Measurements from ENCODE around the gene TRMT61B. TPM values are rescaled to one million over a fixed set of nuclear protein-coding genes. Genes with fewer than 3 reads are reported as not detected.

TRMT61B gene
- total RNA-seq, 1 experiment from 2014 or later = 26.1 TPM

DNA sequence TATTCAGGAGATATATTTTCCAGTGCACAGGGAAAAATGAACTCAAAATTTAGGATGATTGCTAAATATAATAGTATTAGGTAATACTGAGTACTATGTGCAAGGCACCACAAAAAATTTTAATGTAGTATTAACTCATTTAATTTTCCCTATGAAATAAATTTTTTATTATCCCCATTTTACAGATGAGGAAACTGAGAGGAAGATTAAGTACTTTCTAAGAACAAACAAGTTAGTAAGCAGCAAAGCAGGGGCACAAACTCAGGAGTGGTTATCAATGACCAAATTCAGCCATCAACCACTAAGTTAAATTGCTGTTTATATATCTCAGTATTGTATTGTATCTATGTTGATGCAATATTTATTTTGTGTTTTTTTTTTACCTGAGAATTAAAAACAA is 45.2 kb downstream of the TRMT61B start:
- H3K27me3 ChIP-seq (ENCODE audit: control insufficient read depth, insufficient read depth, low read length) = no peaks in the 10 kb centered on the region
- no peak for DNase-seq
- no peak overlapping the region for H3K4me3 ChIP-seq (ENCODE audit: insufficient read depth, low read depth, low read length)
- H3K36me3 ChIP-seq (replicated peaks; ENCODE audit: control insufficient read depth, insufficient read depth, low read length) = no peaks in the 10 kb centered on the region

DNA sequence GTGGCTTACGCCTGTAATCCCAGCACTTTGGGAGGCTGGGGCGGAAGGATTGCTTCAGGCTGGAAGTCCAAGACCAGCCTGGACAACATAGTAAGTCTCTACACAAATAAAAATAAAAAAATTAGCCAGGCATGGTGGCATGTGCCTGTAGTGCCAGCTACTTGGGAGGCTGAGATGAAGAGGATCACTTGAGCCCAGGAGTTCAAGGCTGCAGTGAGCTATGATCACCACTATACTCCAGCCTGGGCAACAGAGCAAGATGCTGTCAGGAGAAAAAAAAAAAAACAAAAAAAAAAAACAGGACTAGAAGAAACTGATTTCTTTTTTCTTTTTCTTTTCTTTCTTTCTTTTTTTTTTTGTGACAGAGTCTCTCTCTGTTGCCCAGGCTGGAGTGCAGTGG is 45.9 kb downstream of the TRMT61B start:
- Histone ChIP-seq H3K36me3 (replicated peaks; ENCODE audit: control insufficient read depth, insufficient read depth, low read length) (no peaks in the 10 kb centered on the region), H3K4me3 (ENCODE audit: insufficient read depth, low read depth, low read length) (no peak overlapping the region), H3K27me3 (ENCODE audit: control insufficient read depth, insufficient read depth, low read length) (no peaks in the 10 kb centered on the region)
- no peak for DNase-seq

DNA sequence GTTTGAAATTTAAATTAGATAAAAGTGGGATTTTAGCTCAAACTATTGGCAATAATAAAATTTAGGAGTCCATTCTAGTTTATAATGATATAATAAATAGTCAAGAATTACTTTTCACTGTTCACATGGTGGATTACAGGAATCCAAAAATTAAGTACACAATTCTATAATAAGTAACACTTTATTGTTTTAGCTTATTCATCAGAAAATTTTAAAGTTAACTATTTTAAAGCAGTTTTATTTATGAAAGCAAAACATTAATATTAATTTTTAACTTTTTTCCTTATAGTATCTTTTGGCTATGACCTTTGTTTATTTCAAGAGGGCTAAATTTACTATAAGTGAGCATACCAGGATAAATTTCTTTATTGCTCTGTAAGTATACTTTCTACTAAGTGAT is 48.1 kb downstream of the TRMT61B start:
- no peak for DNase-seq
- H3K4me3 ChIP-seq (ENCODE audit: insufficient read depth, low read depth, low read length) = no peak overlapping the region
- H3K27me3 ChIP-seq (ENCODE audit: control insufficient read depth, insufficient read depth, low read length) = no peaks in the 10 kb centered on the region
- no peaks in the 10 kb centered on the region for H3K36me3 ChIP-seq (replicated peaks; ENCODE audit: control insufficient read depth, insufficient read depth, low read length)

DNA sequence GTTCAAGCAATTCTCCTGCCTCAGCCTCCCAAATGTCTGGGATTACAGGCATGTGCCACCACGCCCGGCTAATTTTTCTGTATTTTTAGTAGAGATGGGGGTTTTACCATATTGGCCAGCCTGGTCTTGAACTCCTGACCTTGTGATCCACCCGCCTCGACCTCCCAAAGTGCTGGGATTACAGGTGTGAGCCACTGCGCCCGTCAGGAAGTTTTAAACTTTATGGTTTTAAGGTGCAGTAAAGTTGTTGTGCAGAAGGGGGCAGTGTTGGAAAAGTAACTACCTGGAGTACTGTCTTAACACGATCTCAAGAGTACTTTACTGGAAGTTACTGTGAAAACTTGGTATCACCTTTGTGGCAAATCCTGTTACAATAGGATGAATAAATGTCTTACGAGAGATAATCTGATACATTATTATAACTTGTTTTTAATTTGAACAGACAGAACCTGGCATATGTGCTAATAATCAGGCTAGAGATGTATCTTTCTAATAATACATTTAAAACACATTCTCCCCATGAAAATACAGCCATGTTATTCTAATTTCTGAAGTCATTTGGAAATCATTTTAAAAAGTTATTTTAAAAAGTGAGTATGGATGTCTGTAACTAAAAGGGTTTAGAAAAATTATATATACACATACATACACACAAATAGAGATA is 48.7 kb downstream of the TRMT61B start:
- peak; percentile 49 for DNase-seq
- Histone ChIP-seq H3K4me3 (ENCODE audit: insufficient read depth, low read depth, low read length) (no peak overlapping the region), H3K27me3 (ENCODE audit: control insufficient read depth, insufficient read depth, low read length) (no peaks in the 10 kb centered on the region), H3K36me3 (replicated peaks; ENCODE audit: control insufficient read depth, insufficient read depth, low read length) (no peaks in the 10 kb centered on the region)

DNA sequence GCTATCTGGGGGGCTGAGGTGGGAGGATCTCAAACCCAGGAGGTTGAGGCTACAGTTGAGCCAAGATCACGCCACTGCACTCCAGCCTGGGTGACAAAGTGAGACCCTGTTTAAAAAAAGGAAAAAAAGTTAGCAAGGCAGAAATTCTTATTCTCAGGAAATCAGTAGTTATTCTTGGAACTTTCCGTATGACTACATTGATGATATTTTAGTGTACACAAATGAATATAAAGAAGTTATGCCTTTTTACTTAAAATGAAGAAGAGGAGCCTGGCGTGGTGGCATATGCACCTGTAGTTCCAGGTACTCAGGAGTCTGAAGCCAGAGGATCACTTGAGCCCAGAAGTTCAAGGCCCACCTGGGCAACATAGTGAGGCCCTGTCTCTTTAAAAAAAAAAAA is 52.1 kb downstream of the TRMT61B start:
- no peak for DNase-seq
- H3K4me3 ChIP-seq (ENCODE audit: insufficient read depth, low read depth, low read length) = no peak overlapping the region
- H3K27me3 ChIP-seq (ENCODE audit: control insufficient read depth, insufficient read depth, low read length) = no peaks in the 10 kb centered on the region
- H3K36me3 ChIP-seq (replicated peaks; ENCODE audit: control insufficient read depth, insufficient read depth, low read length) = no peaks in the 10 kb centered on the region

DNA sequence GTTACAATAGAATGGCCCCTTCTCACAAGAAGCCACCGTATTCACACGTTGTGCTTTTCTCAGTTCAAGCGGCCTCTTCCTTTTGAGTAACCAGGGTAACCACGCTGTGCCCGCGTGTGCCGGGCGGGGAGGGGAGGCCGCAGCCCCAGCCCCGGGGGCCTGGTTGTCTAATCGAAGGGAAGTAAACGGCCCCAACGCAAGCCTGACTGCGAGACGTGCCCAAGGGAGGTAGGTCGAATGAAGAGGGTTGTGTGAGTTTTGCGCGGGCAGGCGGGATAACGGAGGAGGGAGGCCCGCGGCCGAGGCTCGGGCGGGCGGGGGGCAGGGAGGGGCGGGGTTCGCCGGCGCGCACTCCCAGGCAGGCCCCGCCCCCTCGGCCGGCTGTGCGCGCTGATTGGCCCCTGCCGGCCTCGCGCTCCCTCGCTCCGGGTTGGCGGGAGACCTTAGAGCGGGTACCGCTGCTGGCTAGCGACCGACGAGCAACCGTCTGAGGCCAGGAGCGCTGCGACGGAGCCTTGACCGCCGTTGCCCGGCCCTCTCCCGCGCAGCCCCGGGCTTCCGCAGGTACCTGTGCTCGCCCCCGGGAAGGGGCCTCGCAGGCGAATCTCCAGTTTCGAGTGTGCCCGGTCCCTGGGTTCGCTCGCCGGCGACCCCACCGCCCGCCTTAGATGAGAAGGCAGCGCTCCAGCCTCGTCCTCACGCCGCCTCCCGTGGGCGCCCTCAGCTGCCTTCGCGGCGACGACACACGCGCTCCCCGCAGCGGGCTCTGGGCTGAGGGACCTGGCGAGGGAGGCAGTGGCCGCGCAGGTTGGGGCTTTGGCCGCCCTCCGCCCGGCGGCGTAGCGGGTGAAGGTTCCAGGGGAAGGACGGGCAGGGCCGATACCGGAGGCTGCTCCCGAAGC is 59.5 kb downstream of the TRMT61B start, which contains the start of gene SPDYA:
TSS of gene SPDYA (plus strand) at position 451 of the 902 bp plus-strand sequence. CDS start 5,181 bp downstream, outside the sequence.
- H3K4me3 ChIP-seq (ENCODE audit: insufficient read depth, low read depth, low read length) = peak within 1 kb of the TSS; percentile 47
- no peaks in the 10 kb centered on the region for H3K36me3 ChIP-seq (replicated peaks; ENCODE audit: control insufficient read depth, insufficient read depth, low read length)
- peaks cover 13% of the 10 kb centered on the region for H3K27me3 ChIP-seq (ENCODE audit: control insufficient read depth, insufficient read depth, low read length)
- peak; percentile 95 for DNase-seq

DNA sequence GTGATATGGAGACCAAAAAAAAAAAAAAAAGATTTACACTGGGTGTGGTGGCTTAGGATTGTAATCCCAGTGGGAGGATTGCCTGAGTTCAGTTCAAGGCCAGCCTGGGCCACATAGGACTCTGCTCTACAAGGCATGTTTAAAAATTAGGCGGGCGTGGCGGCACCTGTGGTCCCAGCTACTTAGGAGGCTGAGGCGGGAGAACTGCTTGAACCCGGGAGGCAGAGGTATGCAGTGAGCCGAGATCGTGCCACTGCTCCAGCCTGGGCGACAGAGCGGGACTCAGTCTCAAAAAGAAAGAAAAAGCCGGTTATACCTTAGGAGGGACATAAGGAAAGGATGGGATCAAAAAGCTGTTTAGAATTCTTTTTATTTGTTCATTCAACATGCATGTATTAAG is 60.2 kb downstream of the TRMT61B start:
- DNase-seq = no peak
- Histone ChIP-seq H3K36me3 (replicated peaks; ENCODE audit: control insufficient read depth, insufficient read depth, low read length) (no peaks in the 10 kb centered on the region), H3K4me3 (ENCODE audit: insufficient read depth, low read depth, low read length) (peak overlapping the region; percentile 47; the same call in 1 of the 2 replicates), H3K27me3 (ENCODE audit: control insufficient read depth, insufficient read depth, low read length) (peaks cover 13% of the 10 kb centered on the region)

DNA sequence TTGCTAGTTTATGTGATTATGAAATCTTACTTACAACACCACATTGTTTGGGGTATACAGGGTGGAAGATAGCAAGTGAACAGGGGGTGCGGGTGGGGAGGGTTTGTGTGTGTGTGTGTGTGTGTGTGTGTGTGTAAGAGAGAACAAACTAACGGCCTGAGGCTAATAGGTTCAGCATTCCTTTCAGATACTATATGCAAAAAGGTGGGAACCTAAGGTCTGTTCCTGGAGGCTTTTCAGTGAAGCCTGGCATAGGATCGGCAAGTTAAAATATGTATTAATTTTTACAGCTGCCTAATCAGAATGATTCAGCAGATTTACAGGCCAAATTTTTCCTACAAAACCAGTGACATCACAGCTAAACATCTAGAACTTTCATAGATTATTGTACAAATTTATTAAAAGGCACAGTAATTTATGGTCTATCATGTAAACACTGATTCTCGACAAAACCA is 67.1 kb downstream of the TRMT61B start:
- no peak overlapping the region for H3K4me3 ChIP-seq (ENCODE audit: insufficient read depth, low read depth, low read length)
- H3K36me3 ChIP-seq (replicated peaks; ENCODE audit: control insufficient read depth, insufficient read depth, low read length) = peaks cover 1% of the 10 kb centered on the region
- no peak for DNase-seq
- H3K27me3 ChIP-seq (ENCODE audit: control insufficient read depth, insufficient read depth, low read length) = no peaks in the 10 kb centered on the region

DNA sequence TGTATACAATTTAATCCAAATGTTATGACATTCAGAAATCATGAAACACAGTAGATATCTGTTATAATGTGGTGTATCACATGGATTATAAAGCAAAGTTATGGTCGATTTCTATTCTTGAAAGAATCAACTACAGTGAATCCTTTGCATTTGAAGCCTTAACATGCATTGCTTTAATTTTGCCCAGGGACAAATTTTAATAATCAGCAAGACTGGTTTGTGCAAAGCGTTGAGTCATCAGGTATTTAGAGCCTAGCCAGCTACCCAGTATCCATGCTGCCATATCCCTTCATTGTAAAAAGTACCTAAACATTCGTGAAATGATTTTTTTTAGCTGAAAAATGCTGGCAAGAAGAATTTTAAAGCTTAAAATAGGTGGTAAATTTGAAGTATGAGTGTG is 68.4 kb downstream of the TRMT61B start:
- DNase-seq = no peak
- H3K36me3 ChIP-seq (replicated peaks; ENCODE audit: control insufficient read depth, insufficient read depth, low read length) = peaks cover 1% of the 10 kb centered on the region
- H3K4me3 ChIP-seq (ENCODE audit: insufficient read depth, low read depth, low read length) = no peak overlapping the region
- H3K27me3 ChIP-seq (ENCODE audit: control insufficient read depth, insufficient read depth, low read length) = no peaks in the 10 kb centered on the region

Other genes with a start within 250 kb of the TRMT61B start
- 67.6 and 71.1 TPM in 2 replicates for gene PPP1CB, start 118.5 kb downstream of the TRMT61B start, total RNA-seq (2014; rRNA removed; shearing (Covaris generic))
- 0.28 TPM in 1 of 2 replicates, not detected in the other for gene SPDYA, start 59.5 kb downstream of the TRMT61B start, total RNA-seq (2014; rRNA removed; shearing (Covaris generic))
- 101 and 106 TPM in 2 replicates for gene WDR43, start 24.4 kb upstream of the TRMT61B start, total RNA-seq (2014; rRNA removed; shearing (Covaris generic))
- 0.18 and 0.21 TPM in 2 replicates for gene TOGARAM2, start 111.0 kb upstream of the TRMT61B start, total RNA-seq (2014; rRNA removed; shearing (Covaris generic))
- not detected in 2 replicates for gene PCARE, start 204.2 kb upstream of the TRMT61B start, total RNA-seq (2014; rRNA removed; shearing (Covaris generic))
- 0.30 and 2.0 TPM in 2 replicates for gene CLIP4, start 245.1 kb upstream of the TRMT61B start, total RNA-seq (2014; rRNA removed; shearing (Covaris generic))